Sigmoid colon (tissue), 4 donors: ENCODE measurements around the gene ACTN1.

Experiments used
- EP300 ChIP-seq, 4 donors: sonication (generic); formaldehyde crosslinking; IDR thresholded peaks; one replicate each; pipeline ENCODE4 v1.6.1; 2017; ENCODE audit warnings: antibody characterized with exemption in 4 of 4
- POLR2A ChIP-seq, 2 donors: fragments of 450-650 bp; IDR thresholded peaks; one replicate each; pipeline ENCODE4 v1.6.1; 2016; ENCODE audit warnings: antibody characterized with exemption in 2 of 2, mild to moderate bottlenecking in 2 of 2, moderate library complexity in 2 of 2
- POLR2AphosphoS5 ChIP-seq, 4 donors: sonication (generic); formaldehyde crosslinking; IDR thresholded peaks; one replicate each; pipeline ENCODE4 v1.6.1; 2017; ENCODE audit warnings: antibody characterized with exemption in 4 of 4
- TF ChIP-seq, protein P1 (sequence below), 4 experiments: fragments of 450-650 bp in 3 of 4; fragments of 200-600 bp in 1 of 4; IDR thresholded peaks; one replicate each; pipeline ENCODE4 v1.5.1; 2016 to 2019; ENCODE audit warnings: antibody characterized with exemption in 4 of 4, mild to moderate bottlenecking in 3 of 4, moderate library complexity in 2 of 4

DNA sequence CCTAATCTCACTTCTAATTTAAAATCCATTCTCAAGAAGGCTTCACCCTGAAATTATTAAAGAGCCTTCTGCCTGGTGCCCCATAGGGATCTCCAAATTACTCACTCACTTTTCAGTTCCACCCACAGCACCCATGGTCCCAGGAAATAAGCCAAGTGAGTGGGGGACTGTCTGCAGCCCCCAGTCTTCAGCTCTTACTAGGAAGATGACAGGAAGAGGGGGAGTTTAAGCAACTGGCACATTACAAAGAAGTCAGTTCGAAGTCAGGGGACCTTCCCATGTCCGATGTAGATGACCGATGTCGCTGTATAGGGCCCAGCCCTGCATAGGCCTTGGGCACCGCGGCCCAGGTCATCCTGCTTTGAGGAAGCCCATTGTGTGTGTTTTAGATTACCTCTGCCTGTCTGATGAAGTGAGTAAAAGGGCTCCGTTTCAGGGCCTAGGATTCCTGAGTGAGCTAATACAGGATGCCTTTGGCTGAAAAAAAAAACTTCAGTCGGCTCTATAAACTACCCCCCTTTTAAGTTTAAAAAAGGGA, 1.9 kb downstream of the ACTN1 start:
- TF ChIP-seq EP300 (IDR thresholded peaks at IDR 0.05), result no peak
- TF ChIP-seq, protein P1, sequence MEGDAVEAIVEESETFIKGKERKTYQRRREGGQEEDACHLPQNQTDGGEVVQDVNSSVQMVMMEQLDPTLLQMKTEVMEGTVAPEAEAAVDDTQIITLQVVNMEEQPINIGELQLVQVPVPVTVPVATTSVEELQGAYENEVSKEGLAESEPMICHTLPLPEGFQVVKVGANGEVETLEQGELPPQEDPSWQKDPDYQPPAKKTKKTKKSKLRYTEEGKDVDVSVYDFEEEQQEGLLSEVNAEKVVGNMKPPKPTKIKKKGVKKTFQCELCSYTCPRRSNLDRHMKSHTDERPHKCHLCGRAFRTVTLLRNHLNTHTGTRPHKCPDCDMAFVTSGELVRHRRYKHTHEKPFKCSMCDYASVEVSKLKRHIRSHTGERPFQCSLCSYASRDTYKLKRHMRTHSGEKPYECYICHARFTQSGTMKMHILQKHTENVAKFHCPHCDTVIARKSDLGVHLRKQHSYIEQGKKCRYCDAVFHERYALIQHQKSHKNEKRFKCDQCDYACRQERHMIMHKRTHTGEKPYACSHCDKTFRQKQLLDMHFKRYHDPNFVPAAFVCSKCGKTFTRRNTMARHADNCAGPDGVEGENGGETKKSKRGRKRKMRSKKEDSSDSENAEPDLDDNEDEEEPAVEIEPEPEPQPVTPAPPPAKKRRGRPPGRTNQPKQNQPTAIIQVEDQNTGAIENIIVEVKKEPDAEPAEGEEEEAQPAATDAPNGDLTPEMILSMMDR (IDR thresholded peaks at IDR 0.05), result no peak
- TF ChIP-seq POLR2AphosphoS5 (IDR thresholded peaks at IDR 0.05), result peak in 1 of 4 donors; percentile 25
- TF ChIP-seq POLR2A (IDR thresholded peaks at IDR 0.05), result no peak
